GM12872 (cell line): ENCODE measurements around the gene ARFGAP1.

Source experiments
- TF ChIP-seq, protein P1 (sequence below): IDR thresholded peaks from 3 replicates; pipeline ENCODE4 v1.5.1; 2011; ENCODE audit warnings: low read depth, mild to moderate bottlenecking, low read length, moderate library complexity; ENCODE audit not compliant: insufficient read depth

The ARFGAP1 gene

DNA sequence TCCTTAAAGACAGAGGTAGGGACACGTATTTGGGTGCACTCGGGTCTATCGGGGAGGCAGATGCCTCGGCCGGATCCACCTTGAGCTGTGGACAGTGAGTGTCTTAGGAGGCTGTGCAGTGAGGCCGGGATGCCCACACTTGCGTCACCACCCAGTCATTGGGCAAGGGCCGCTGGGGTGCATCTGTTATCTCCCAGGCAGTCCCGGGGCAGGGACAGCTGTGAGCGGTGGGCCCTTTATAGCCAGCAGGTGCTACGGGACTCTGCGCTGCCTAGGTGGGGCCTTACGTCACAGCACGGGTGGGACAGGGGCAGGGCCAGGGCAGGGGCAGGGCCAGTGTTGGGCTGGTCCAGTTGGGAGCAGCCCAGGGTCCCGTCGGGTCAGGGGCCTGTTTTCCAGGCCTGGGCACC, 19.7 kb downstream of the ARFGAP1 start:
- TF ChIP-seq, protein P1, sequence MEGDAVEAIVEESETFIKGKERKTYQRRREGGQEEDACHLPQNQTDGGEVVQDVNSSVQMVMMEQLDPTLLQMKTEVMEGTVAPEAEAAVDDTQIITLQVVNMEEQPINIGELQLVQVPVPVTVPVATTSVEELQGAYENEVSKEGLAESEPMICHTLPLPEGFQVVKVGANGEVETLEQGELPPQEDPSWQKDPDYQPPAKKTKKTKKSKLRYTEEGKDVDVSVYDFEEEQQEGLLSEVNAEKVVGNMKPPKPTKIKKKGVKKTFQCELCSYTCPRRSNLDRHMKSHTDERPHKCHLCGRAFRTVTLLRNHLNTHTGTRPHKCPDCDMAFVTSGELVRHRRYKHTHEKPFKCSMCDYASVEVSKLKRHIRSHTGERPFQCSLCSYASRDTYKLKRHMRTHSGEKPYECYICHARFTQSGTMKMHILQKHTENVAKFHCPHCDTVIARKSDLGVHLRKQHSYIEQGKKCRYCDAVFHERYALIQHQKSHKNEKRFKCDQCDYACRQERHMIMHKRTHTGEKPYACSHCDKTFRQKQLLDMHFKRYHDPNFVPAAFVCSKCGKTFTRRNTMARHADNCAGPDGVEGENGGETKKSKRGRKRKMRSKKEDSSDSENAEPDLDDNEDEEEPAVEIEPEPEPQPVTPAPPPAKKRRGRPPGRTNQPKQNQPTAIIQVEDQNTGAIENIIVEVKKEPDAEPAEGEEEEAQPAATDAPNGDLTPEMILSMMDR: no peak

GRCh38 chr20:63292904-63293303, 20.3 kb downstream of the ARFGAP1 start, which contains the start of gene COL20A1:
TSS of gene COL20A1 (plus strand) at chr20:63293186. CDS start at chr20:63295108, 1,922 bp downstream.
- TF ChIP-seq, protein P1: no peak

GRCh38 chr20:63293456-63293855, 20.8 kb downstream of the ARFGAP1 start:
- TF ChIP-seq, protein P1: no peak

- TF ChIP-seq, protein P1: no peak
Measured at GRCh38 chr20:63293871-63294535, 21.4 kb downstream of the ARFGAP1 start.

GRCh38 chr20:63294536-63294900, 21.9 kb downstream of the ARFGAP1 start:
- TF ChIP-seq, protein P1: no peak

DNA sequence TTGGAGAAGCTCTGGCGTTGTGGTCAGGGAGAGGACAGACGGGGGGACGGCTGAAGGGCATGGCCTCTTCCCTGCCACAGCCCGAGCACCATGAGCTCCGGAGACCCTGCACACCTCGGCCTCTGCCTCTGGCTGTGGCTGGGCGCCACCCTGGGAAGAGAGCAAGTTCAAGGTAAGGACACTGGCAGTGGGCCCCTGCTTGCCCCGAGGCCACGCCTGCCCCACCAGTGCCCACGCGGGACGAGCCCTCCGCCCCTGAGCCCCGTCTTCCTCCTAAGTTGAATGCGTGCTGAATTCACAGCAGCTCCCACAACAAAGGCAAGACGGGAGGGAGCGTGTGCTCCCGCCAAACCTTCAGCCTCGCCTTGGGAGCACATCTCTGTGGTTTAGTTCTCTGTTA, 22.4 kb downstream of the ARFGAP1 start:
- TF ChIP-seq, protein P1: no peak

GRCh38 chr20:63295422-63295821, 22.8 kb downstream of the ARFGAP1 start:
- TF ChIP-seq, protein P1: peak; percentile 16; the same call in 1 of the 3 replicates
